ENCODE results near the gene EHF.

GRCh38 chr11:34653031-34653430 is 32.1 kb downstream of the EHF start:
- no peak for TF ChIP-seq CTCF (tag by site-specific recombination; IDR thresholded peaks at IDR 0.05)
- TF ChIP-seq ZNF211 (tag by site-specific recombination; IDR thresholded peaks at IDR 0.05; ENCODE audit: low read depth): no peak
- no peak for TF ChIP-seq ZNF692 (tag by site-specific recombination; IDR thresholded peaks at IDR 0.05)
- no peak for TF ChIP-seq ZNF776 (tag by site-specific recombination; IDR thresholded peaks at IDR 0.05; ENCODE audit: borderline replicate concordance)
- TF ChIP-seq ZNF629 (tag by site-specific recombination; IDR thresholded peaks at IDR 0.05): no peak
- TF ChIP-seq TCF7L2 (IDR thresholded peaks at IDR 0.05; ENCODE audit: borderline replicate concordance, low read depth, low read length): no peak
- TF ChIP-seq ZNF677 (tag by site-specific recombination; IDR thresholded peaks at IDR 0.05): no peak
- no peak for TF ChIP-seq ZNF768 (tag by site-specific recombination; IDR thresholded peaks at IDR 0.05)
- no peak for TF ChIP-seq ZNF274 (IDR thresholded peaks at IDR 0.05; ENCODE audit: low read length)
- TF ChIP-seq ZNF274 (tag by site-specific recombination; IDR thresholded peaks at IDR 0.05; ENCODE audit: borderline replicate concordance): no peak
- no peak for TF ChIP-seq ZNF658 (tag by site-specific recombination; IDR thresholded peaks at IDR 0.05)
- no peak for TF ChIP-seq ZNF248 (tag by site-specific recombination; IDR thresholded peaks at IDR 0.05)
- no peak for TF ChIP-seq ZBTB1 (tag by site-specific recombination; IDR thresholded peaks at IDR 0.05)
- no peak for TF ChIP-seq ZNF785 (tag by site-specific recombination; IDR thresholded peaks at IDR 0.05)
